HG02571 (cell line): Measurements from ENCODE around the gene CPPED1.
"Not testable (repeated sequence)": the region's sequence is repeated elsewhere in the genome, so short reads cannot be mapped to it uniquely, and the experiment has no call there.

ENCODE experiments used
- ATAC-seq: cut with Tn5 transposase; IDR thresholded peaks from one replicate; pipeline ENCODE4 v1.9.1; 2021; ENCODE audit warnings: mild to moderate bottlenecking, moderate library complexity; ENCODE audit not compliant: unreplicated experiment

CPPED1 gene

GRCh38 chr16:12771341-12771798 is 32.3 kb downstream of the CPPED1 start:
- no peak for ATAC-seq

GRCh38 chr16:12769525-12769924 is 34.2 kb downstream of the CPPED1 start:
- no peak for ATAC-seq

GRCh38 chr16:12767897-12768296 is 35.8 kb downstream of the CPPED1 start:
- ATAC-seq: no peak

GRCh38 chr16:12766853-12767252 is 36.8 kb downstream of the CPPED1 start:
- ATAC-seq: no peak

GRCh38 chr16:12766208-12766607 is 37.5 kb downstream of the CPPED1 start:
- ATAC-seq: not testable (repeated sequence)

GRCh38 chr16:12764813-12765488 is 38.7 kb downstream of the CPPED1 start:
- no peak for ATAC-seq

- no peak for ATAC-seq
Measured at GRCh38 chr16:12763517-12763916, 40.2 kb downstream of the CPPED1 start.

GRCh38 chr16:12760819-12761611 is 42.7 kb downstream of the CPPED1 start:
- no peak for ATAC-seq

GRCh38 chr16:12758670-12759558 is 44.8 kb downstream of the CPPED1 start:
- no peak for ATAC-seq

- ATAC-seq: no peak
Measured at GRCh38 chr16:12758031-12758669, 45.5 kb downstream of the CPPED1 start.

GRCh38 chr16:12757546-12757945 is 46.1 kb downstream of the CPPED1 start:
- no peak for ATAC-seq

GRCh38 chr16:12754824-12755543 is 48.7 kb downstream of the CPPED1 start:
- ATAC-seq: no peak

- no peak for ATAC-seq
Measured at GRCh38 chr16:12753203-12754023, 50.3 kb downstream of the CPPED1 start.

GRCh38 chr16:12752159-12752558 is 51.5 kb downstream of the CPPED1 start:
- ATAC-seq: no peak

- ATAC-seq: no peak
Measured at GRCh38 chr16:12750554-12750918, 53.2 kb downstream of the CPPED1 start.

- ATAC-seq: no peak
Measured at GRCh38 chr16:12749076-12749475, 54.6 kb downstream of the CPPED1 start.

GRCh38 chr16:12747827-12748226 is 55.9 kb downstream of the CPPED1 start:
- no peak for ATAC-seq

GRCh38 chr16:12747261-12747660 is 56.4 kb downstream of the CPPED1 start:
- no peak for ATAC-seq

- no peak for ATAC-seq
Measured at GRCh38 chr16:12744860-12745259, 58.8 kb downstream of the CPPED1 start.
